Activated CD8-positive, alpha-beta memory T cell treated with anti-CD3 and anti-CD28 coated beads for 4 hours (primary cell): Measurements from ENCODE around the gene SRSF7.
"Not testable (repeated sequence)": the region's sequence is repeated elsewhere in the genome, so short reads cannot be mapped to it uniquely, and the experiment has no call there.

Experiments
- DNase-seq, 2 donors: peaks; one replicate each; pipeline ENCODE4 v3.0.0-alpha.2; 2020; ENCODE audit warnings: low read depth in 2 of 2

The SRSF7 gene

DNA sequence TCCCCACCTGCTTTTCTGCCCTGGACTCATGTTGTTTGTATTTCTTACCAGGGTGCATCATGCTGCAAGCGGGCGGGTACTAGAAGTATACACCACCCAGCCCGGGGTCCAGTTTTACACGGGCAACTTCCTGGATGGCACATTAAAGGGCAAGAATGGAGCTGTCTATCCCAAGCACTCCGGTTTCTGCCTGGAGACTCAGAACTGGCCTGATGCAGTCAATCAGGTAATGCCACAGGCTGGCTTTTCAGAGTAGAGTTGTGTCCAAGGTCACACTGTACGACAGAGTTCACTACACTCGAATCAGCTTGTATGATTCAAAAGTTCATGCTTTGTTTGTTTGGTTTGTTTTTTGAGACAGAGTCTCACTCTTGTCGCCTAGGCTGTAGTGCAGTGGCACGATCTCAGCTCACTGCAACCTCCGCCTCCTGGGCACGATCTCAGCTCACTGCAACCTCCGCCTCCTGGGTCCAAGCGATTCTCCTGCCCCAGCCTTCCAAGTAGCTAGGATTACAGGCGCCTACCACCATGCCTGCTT is 19.4 kb downstream of the SRSF7 start:
- DNase-seq, result no peak

DNA sequence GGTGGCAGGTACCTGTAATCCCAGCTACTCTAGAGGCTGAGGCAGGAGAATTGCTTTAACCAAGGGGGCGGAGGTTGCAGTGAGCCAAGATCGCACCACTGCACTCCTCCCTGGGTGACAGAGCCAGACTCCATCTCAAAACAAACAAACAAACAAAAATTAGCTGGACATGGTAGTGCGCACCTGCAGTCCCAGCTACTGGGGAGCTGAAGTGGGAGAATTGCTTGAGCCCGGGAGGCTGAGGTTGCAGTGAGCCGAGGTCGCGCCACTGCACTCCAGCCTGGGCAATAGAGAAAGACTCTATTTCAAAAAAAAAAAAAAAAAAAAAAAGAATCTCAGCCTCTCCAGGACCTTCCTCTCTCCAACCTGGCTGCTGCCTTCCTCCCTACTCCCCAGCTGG is 20.1 kb downstream of the SRSF7 start:
- no peak for DNase-seq

DNA sequence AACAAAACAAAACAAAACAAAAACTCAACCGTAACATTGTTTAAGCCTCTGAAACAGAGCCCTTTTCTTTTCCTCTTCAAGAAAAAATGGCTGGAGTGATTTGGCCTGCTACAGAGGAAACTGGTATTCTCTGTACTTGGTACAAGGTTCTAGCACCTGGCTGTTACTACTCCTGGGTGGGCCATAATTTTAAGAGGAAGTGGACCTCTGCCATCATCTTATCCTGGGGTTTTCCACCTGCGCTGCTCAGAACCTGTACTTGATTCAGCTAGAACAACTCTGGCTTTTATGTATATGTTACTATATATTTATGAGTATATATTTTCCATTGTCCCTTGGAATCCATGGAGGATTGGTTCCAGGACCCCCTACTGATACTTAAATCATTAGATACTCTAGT is 22.5 kb downstream of the SRSF7 start:
- DNase-seq, result no peak

DNA sequence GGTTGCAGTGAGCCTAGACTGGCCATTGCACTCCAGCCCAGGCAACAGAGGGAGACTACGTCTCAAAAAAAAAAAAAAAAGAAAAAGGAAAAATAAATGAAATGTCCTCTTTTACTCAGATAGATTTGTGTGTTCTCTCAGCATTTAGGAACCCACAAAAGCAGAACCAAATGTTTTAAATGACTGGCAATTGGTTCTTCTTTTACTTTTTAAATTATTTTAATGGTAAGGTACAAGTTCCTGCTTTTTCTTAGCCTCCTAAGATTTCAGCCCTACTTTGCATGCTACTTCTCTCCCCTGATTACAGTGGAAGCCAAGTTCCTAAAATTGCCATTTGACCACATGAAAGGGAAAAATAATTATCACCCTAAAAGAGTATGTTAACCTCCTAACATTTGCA is 23.5 kb downstream of the SRSF7 start:
- DNase-seq, result no peak

DNA sequence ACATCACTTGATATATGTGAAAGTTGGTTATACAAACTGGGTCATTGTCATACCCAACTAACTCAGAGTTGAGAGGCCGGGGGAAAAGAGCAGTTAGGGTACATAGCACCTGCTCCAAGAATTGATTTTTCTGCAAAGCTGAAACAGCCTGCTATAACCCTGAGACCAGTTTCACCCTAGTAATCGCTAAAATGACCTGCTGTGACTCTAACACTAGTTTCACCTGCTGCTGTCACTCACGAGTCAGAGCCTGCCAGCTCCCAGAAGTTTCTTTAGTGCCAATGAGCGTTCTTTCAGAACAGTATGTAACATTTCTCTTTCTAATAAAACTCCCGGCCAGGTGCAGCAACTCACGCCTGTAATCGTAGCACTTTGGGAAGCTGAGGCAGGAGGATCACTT is 28.0 kb downstream of the SRSF7 start:
- no peak for DNase-seq

- DNase-seq, result peak; percentile 17 to 31
Measured at GRCh38 chr2:38722271-38723061, 28.7 kb downstream of the SRSF7 start.

- DNase-seq, result no peak
Measured at GRCh38 chr2:38720613-38721241, 30.4 kb downstream of the SRSF7 start.

- DNase-seq, result no peak
Measured at GRCh38 chr2:38719706-38720105, 31.5 kb downstream of the SRSF7 start.

DNA sequence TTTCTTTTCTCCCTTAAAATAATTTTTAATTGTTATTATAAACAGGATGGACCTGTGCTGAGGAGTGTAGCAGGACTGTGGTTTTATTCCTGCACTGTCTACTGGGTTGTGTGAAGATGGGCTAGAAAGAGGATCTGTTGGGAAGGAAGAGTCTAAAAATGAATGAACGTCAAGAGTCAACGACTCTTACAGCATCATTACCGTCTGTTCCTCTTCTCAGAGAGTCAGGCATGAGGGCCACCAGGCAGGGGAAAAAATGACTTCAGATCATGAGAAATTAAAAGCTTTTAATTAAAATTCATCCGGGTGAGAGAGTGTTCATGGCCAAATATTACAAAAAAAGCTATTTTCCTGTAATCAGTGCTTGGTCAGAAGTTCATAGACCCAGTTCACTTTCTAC is 32.6 kb downstream of the SRSF7 start:
- no peak for DNase-seq

DNA sequence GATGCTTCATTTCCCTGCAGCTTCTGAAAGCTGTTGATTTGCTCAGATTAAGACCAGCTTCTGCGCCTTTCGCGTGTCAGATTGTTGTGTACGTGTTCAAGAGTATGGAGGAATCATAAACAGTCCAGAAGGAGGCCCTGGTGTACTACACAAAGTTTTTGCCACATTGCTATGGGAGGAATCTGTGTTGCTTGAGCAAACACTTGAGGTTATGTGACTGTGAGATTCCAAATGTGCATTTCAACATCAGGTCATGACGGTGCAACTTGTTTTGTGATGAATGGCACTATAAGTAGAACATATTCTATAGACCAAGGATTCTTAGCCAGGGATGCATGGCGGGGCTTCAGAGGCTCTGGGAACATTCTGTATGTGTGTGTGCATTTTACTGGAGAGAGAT is 35.0 kb downstream of the SRSF7 start:
- DNase-seq, result no peak

GRCh38 chr2:38714941-38715340 is 36.2 kb downstream of the SRSF7 start:
- DNase-seq, result not testable (repeated sequence)

- no peak for DNase-seq
Measured at GRCh38 chr2:38713338-38713737, 37.8 kb downstream of the SRSF7 start.

DNA sequence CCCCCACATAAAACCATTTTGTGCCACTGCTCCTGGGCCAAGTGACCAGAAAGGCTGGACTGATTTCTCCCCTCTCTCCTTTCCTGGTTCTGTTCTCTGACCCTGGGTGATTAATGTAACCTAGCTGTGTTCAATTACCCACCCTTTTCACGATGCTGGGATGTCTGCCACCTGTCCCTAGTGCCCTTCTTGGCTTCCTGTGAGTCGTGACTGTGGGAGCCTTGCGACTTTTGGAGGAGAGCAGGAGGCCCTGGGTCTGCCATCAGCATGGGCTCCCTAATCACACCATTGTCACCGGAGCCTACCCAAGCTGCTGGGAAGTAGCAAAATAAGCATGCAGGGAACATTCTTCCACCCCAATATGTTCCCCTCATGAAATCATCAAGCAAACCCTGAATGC is 38.3 kb downstream of the SRSF7 start:
- no peak for DNase-seq

- no peak for DNase-seq
Measured at GRCh38 chr2:38712413-38712812, 38.7 kb downstream of the SRSF7 start.

- DNase-seq, result no peak
Measured at GRCh38 chr2:38711558-38711957, 39.6 kb downstream of the SRSF7 start.

GRCh38 chr2:38709567-38710194 is 41.5 kb downstream of the SRSF7 start:
- DNase-seq, result no peak

DNA sequence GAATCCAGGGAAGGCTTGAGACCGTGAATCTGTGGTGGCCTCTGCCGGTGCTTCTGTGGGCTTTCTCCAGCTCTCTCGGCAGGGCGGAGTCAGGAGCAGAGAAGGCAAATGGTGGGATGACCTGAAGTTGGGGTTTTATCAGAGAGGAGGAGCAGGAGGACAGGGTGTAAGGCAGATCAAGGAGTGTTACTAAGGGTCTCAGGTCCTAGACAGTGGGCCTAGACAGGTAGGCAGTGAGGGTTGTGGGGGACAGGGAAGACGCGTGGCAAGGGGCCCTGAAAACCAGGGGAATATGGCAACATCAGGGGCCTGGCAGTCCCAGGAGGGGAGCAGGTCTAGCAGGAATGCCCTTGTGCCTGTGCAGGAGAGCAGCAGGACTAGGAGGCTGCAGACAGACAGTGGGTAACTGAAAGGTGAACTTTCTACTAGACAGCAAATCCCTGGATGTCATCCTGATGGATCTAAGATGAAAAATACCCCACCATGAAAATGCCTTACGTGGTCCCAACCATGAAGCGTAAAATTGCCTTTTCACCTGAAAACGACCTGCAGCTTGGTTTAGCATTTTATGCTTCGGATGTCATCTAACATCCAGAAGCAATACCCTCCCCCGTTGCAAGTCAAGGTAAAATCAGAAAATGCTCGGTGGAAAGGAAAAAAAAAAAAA is 42.1 kb downstream of the SRSF7 start:
- DNase-seq, result no peak

DNA sequence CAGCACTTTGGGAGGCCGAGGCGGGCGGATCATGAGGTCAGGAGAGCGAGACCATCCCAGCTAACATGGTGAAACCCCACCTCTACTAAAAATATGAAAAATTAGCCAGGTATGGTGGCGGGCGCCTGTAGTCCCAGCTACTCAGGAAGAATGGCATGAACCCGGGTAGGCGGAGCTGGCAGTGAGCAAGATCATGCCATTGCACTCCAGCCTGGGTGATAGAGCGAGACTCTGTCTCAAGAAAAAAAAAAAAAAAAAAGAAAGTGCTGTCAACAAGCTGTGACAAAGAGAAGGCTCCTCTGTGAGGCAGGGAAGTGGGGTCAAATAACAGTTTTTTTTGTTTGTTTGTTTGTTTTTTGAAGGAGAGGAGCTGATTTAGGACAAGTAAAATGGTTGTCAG is 42.7 kb downstream of the SRSF7 start:
- not testable (repeated sequence) for DNase-seq

- no peak for DNase-seq
Measured at GRCh38 chr2:38706846-38707345, 44.3 kb downstream of the SRSF7 start.

DNA sequence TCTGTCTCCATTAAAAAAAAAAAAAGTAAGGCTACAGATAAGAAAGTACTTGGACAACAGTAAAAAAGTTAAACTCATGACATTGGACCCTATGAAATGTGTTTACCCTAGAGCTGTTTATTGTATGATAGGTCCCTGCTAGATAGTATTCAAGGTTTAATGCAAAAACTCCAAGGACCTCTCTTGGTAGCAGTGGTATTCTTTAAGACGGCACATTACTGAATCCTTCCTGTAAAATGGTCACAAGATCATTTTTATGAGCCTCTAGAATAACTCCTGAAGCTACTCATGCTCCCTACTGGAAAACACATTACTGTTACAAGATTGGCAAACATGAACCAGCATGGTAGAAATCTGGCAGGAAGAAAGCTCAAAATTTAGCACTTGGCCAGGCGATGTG is 46.5 kb downstream of the SRSF7 start:
- DNase-seq, result no peak

DNA sequence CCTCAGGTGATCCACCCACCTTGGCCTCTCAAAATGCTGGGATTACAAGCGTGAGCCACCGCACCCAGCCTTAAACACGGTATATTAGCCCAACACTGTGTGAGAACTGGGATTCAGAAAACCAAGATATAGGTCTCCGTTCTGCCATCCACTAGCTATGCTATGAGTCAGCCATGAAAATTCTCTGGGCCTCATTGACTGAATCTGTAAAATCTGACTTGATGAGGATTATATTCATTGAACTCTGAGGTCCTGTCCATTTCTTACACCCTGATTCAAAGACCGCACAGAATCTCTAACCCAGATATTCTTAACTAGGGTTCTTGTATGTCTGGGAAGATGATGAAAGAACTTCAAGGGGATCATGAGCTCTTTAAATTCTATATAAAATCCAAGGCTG is 47.8 kb downstream of the SRSF7 start:
- not testable (repeated sequence) for DNase-seq

GRCh38 chr2:38702413-38702812 is 48.7 kb downstream of the SRSF7 start:
- no peak for DNase-seq
